Subcutaneous adipose tissue (tissue), 4 donors: ENCODE measurements around the gene NT5DC3. TPM values are rescaled to one million over a fixed set of nuclear protein-coding genes. Genes with fewer than 3 reads are reported as not detected.

Source experiments
- total RNA-seq, 4 donors: library from RNA; depleted of rRNA; stranded (reverse); fragments of >200 nt; gene quantifications; one replicate each; pipeline ENCODE4 v1.1.0, GENCODE V29; 2016
- TF ChIP-seq, protein P1 (sequence below): fragments of 450-650 bp; IDR thresholded peaks from one replicate; pipeline ENCODE4 v1.5.1; 2016; ENCODE audit warnings: low read depth, mild to moderate bottlenecking, control low read depth, antibody characterized with exemption, moderate library complexity

NT5DC3 gene
- total RNA-seq, 4 donors from 2014 or later: 4.5 to 7.0 (median 5.6) TPM

DNA sequence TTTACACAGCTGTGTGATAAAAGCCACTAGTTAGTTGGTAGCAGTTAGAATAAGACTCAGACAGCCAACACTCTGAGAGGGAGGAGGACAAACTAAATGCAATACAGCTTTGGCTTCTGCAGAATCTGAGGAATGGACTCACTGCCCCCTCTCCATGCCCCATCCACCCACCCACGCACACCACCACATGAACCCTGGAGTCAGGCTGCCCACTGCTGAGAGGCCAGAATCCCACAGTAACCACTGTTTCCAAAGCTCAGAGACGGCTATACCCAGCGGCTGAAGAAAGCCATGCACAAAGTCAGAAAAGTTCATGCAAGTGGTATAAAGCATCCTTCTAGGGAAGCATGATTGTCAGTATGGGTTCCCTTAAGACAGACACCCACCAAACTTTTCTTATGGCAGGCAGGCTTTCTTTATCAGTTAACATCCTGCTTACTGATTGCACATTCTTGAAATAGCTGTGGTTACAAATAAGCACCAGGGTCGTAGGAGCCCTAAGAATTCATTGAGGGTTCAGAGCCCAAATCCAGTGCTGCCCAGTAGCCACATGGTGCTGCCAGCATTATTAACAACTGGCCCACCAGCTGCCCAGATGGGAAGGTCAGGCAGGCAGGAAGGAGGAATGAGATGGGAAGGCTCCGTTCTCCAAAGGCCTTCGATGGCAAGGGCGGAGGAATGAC lies 61.5 kb downstream of the NT5DC3 start:
- TF ChIP-seq, protein P1, sequence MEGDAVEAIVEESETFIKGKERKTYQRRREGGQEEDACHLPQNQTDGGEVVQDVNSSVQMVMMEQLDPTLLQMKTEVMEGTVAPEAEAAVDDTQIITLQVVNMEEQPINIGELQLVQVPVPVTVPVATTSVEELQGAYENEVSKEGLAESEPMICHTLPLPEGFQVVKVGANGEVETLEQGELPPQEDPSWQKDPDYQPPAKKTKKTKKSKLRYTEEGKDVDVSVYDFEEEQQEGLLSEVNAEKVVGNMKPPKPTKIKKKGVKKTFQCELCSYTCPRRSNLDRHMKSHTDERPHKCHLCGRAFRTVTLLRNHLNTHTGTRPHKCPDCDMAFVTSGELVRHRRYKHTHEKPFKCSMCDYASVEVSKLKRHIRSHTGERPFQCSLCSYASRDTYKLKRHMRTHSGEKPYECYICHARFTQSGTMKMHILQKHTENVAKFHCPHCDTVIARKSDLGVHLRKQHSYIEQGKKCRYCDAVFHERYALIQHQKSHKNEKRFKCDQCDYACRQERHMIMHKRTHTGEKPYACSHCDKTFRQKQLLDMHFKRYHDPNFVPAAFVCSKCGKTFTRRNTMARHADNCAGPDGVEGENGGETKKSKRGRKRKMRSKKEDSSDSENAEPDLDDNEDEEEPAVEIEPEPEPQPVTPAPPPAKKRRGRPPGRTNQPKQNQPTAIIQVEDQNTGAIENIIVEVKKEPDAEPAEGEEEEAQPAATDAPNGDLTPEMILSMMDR: no peak

GRCh38 chr12:103778781-103779180 lies 62.3 kb downstream of the NT5DC3 start:
- TF ChIP-seq, protein P1: no peak

GRCh38 chr12:103774977-103775560 lies 66.0 kb downstream of the NT5DC3 start:
- TF ChIP-seq, protein P1: no peak

GRCh38 chr12:103773109-103773910 lies 67.7 kb downstream of the NT5DC3 start:
- TF ChIP-seq, protein P1: no peak

- TF ChIP-seq, protein P1: no peak
Measured at GRCh38 chr12:103772367-103773108, 68.5 kb downstream of the NT5DC3 start.

DNA sequence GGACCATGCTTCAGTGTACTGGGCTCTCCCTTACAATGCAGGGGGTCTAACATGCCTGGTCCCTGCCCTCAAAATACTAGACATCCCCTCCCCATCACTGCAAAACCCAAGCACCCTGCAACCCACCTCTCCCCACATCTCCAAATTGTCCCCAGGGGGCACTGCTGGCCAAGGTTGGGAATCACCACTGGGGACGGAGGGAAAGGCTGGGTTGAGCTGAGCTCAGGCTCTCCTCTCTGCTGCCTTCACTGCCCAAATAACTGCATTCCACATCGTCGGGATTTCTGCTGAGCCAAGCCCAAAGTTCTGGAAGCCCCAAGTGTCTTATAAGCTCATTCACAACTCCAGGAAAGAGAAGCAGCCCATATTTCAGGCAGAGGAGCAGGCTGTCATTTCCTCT lies 69.6 kb downstream of the NT5DC3 start:
- TF ChIP-seq, protein P1: no peak
